Fibroblast of lung (primary cell): ENCODE data around the gene SLC23A3. TPM values are rescaled to one million over a fixed set of nuclear protein-coding genes. Genes with fewer than 3 reads are reported as not detected.

Experiments used
- DNase-seq, 2 donors: peaks; one replicate each; pipeline versions ENCODE4 v3.0.0 to v3.0.0-alpha.2; 2010; ENCODE audit warnings: low read depth in 2 of 2
- H2AFZ ChIP-seq: 2 replicates; pipeline ENCODE4 v1.5.1; 2012; ENCODE audit warnings: low read length, control low read depth, inconsistent platforms
- H3K27ac ChIP-seq: 2 replicates; pipeline ENCODE4 v1.5.1; 2011; ENCODE audit warnings: low read length, control low read depth; ENCODE audit not compliant: insufficient read depth
- H3K27me3 ChIP-seq: 2 replicates; pipeline ENCODE4 v1.5.1; 2011; ENCODE audit warnings: mild to moderate bottlenecking, low read length; ENCODE audit not compliant: control insufficient read depth, insufficient read depth
- H3K36me3 ChIP-seq: 2 replicates; pipeline ENCODE4 v1.5.1; 2011; ENCODE audit warnings: low read length; ENCODE audit not compliant: control insufficient read depth, insufficient read depth
- H3K4me1 ChIP-seq: 2 replicates; pipeline ENCODE4 v1.5.1; 2011; ENCODE audit warnings: low read length; ENCODE audit not compliant: control insufficient read depth, insufficient read depth; ENCODE audit errors: extremely low read depth
- H3K4me2 ChIP-seq: 2 replicates; pipeline ENCODE4 v1.5.1; 2011; ENCODE audit warnings: low read length, control low read depth; ENCODE audit not compliant: insufficient read depth; ENCODE audit errors: extremely low read depth
- H3K4me3 ChIP-seq, 4 experiments: fragments of 200-600 bp in 1 of 4; sonication (generic) in 1 of 4; replicated peaks in 1 of 4; 2 replicates each; pipeline ENCODE4 v1.5.1; 2011 to 2016; ENCODE audit warnings: low read length in 4 of 4, low read depth in 3 of 4, mild to moderate bottlenecking in 3 of 4, control low read depth in 2 of 4, inconsistent platforms in 1 of 4, mixed read lengths in 1 of 4; ENCODE audit not compliant: insufficient read depth in 1 of 4; ENCODE audit errors: control extremely low read depth in 1 of 4
- H3K79me2 ChIP-seq: 2 replicates; pipeline ENCODE4 v1.5.1; 2012; ENCODE audit warnings: mild to moderate bottlenecking, low read length, inconsistent platforms; ENCODE audit not compliant: control insufficient read depth, insufficient read depth
- H3K9ac ChIP-seq: 2 replicates; pipeline ENCODE4 v1.5.1; 2011; ENCODE audit warnings: mild to moderate bottlenecking, low read length, control low read depth; ENCODE audit not compliant: insufficient read depth
- H3K9me3 ChIP-seq: 2 replicates; pipeline ENCODE4 v1.5.1; 2012; ENCODE audit warnings: low read depth, low read length; ENCODE audit not compliant: control insufficient read depth, insufficient read depth
- H4K20me1 ChIP-seq: 2 replicates; pipeline ENCODE4 v1.5.1; 2011; ENCODE audit warnings: low read length; ENCODE audit not compliant: control insufficient read depth, insufficient read depth; ENCODE audit errors: extremely low read depth
- EZH2 ChIP-seq: IDR thresholded peaks from 2 replicates; pipeline ENCODE4 v1.5.1; 2012; ENCODE audit warnings: low read length, control low read depth, mild to moderate bottlenecking; ENCODE audit errors: missing control alignments
- polyA plus RNA-seq, 2 donors: library from polyadenylated mRNA; depleted of rRNA in 1 of 2; stranded (reverse) in 1 of 2; unstranded in 1 of 2; fragments of >200 nt; gene quantifications; 2 replicates each; pipeline ENCODE4 v1.2.1, GENCODE V29; 2011 to 2012; ENCODE audit warnings: missing spikeins in 1 of 2
- total RNA-seq: library from RNA; depleted of rRNA; stranded (reverse); fragments of >200 nt; gene quantifications from 2 replicates; pipeline ENCODE4 v1.2.1, GENCODE V29; 2014
- TF ChIP-seq, protein P1 (sequence below), 2 donors: IDR thresholded peaks in 1 of 2; conservative IDR thresholded peaks in 1 of 2; 1 replicate in 1 of 2; 2 replicates in 1 of 2; pipeline ENCODE4 v1.5.1; 2011 to 2012; ENCODE audit warnings: low read length in 2 of 2, control low read depth in 1 of 2, inconsistent platforms in 1 of 2, low read depth in 1 of 2, mild to moderate bottlenecking in 1 of 2

SLC23A3 gene
- total and polyA plus RNA-seq, 2 donors (not counting 1 experiment from before 2014, with no cell fraction given), result 0.52 to 2.5 TPM

- H2AFZ ChIP-seq, result no peak overlapping the region
- no peak overlapping the region for H3K4me2 ChIP-seq
- H3K9ac ChIP-seq, result no peak overlapping the region
- H3K27ac ChIP-seq, result no peak overlapping the region
- no peak for DNase-seq
- no peak overlapping the region for H3K4me3 ChIP-seq
- TF ChIP-seq, protein P1, sequence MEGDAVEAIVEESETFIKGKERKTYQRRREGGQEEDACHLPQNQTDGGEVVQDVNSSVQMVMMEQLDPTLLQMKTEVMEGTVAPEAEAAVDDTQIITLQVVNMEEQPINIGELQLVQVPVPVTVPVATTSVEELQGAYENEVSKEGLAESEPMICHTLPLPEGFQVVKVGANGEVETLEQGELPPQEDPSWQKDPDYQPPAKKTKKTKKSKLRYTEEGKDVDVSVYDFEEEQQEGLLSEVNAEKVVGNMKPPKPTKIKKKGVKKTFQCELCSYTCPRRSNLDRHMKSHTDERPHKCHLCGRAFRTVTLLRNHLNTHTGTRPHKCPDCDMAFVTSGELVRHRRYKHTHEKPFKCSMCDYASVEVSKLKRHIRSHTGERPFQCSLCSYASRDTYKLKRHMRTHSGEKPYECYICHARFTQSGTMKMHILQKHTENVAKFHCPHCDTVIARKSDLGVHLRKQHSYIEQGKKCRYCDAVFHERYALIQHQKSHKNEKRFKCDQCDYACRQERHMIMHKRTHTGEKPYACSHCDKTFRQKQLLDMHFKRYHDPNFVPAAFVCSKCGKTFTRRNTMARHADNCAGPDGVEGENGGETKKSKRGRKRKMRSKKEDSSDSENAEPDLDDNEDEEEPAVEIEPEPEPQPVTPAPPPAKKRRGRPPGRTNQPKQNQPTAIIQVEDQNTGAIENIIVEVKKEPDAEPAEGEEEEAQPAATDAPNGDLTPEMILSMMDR (conservative IDR thresholded peaks at IDR 0.05 in 1 of 2, IDR thresholded peaks at IDR 0.05 in 1 of 2; ENCODE audit: low read depth in 1 of 2, low read length in 2 of 2), result no peak
- TF ChIP-seq EZH2, result no peak
- H3K9me3 ChIP-seq, result no peaks in the 10 kb centered on the region
- no peaks in the 10 kb centered on the region for H4K20me1 ChIP-seq
- H3K36me3 ChIP-seq, result peaks cover 7% of the 10 kb centered on the region
- H3K27me3 ChIP-seq, result no peaks in the 10 kb centered on the region
- no peaks in the 10 kb centered on the region for H3K4me1 ChIP-seq
- no peaks in the 10 kb centered on the region for H3K79me2 ChIP-seq
These were observed 17.1 kb upstream of the SLC23A3 start for GRCh38 chr2:219186754-219187456.

DNA sequence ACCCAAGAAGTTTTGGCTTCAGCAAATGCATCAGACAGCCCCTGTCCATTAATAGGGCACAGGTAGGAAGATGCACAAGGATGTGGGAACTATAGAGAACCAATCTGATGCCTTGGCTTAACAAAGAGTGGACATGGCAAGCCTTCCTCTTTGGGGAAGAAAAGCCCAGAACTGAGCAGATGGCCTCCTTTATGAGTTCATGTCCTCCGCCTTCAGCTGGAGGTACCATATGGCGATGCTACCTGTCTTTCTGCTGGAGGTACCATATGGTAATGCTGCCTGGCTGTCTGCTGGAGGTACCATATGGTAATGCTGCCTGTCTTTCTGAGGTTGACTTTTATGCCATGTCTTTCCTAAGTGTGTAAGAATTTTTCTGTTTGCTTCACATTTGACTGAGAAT is 14.3 kb upstream of the SLC23A3 start:
- peaks cover 6% of the 10 kb centered on the region for H3K79me2 ChIP-seq
- no peaks in the 10 kb centered on the region for H3K9me3 ChIP-seq
- TF ChIP-seq, protein P1 (conservative IDR thresholded peaks at IDR 0.05 in 1 of 2, IDR thresholded peaks at IDR 0.05 in 1 of 2; ENCODE audit: low read depth in 1 of 2, low read length in 2 of 2), result no peak
- no peak for TF ChIP-seq EZH2
- H2AFZ ChIP-seq, result no peak overlapping the region
- peaks cover 4% of the 10 kb centered on the region for H3K4me1 ChIP-seq
- no peak for DNase-seq
- no peak overlapping the region for H3K27ac ChIP-seq
- no peak overlapping the region for H3K9ac ChIP-seq
- H4K20me1 ChIP-seq, result no peaks in the 10 kb centered on the region
- no peak overlapping the region for H3K4me3 ChIP-seq
- H3K36me3 ChIP-seq, result peaks cover 12% of the 10 kb centered on the region
- no peak overlapping the region for H3K4me2 ChIP-seq
- H3K27me3 ChIP-seq, result no peaks in the 10 kb centered on the region

- Histone ChIP-seq H3K9me3 (no peaks in the 10 kb centered on the region), H3K4me2 (no peak overlapping the region), H3K4me1 (peaks cover 7% of the 10 kb centered on the region), H3K9ac (no peak overlapping the region), H3K27me3 (no peaks in the 10 kb centered on the region), H4K20me1 (no peaks in the 10 kb centered on the region), H3K79me2 (peaks cover 12% of the 10 kb centered on the region), H3K4me3 (no peak overlapping the region), H3K27ac (no peak overlapping the region), H3K36me3 (peaks cover 12% of the 10 kb centered on the region), H2AFZ (no peak overlapping the region)
- TF ChIP-seq, protein P1 (conservative IDR thresholded peaks at IDR 0.05 in 1 of 2, IDR thresholded peaks at IDR 0.05 in 1 of 2; ENCODE audit: low read depth in 1 of 2, low read length in 2 of 2), result no peak
- TF ChIP-seq EZH2, result no peak
- DNase-seq, result no peak
These were observed 13.4 kb upstream of the SLC23A3 start for GRCh38 chr2:219183151-219183772.
